OCI-LY1 (cell line): ENCODE data around the gene ALG3.

ENCODE experiments used
- EZH2 ChIP-seq: fragments of 200-600 bp; sonication (generic), shearing (Covaris generic); IDR thresholded peaks from 2 replicates; pipeline ENCODE4 v1.8.0; 2017; ENCODE audit warnings: borderline replicate concordance, mixed run types, mild to moderate bottlenecking, antibody characterized with exemption, low read length, moderate library complexity, mixed read lengths
- TF ChIP-seq, protein P1 (sequence below): fragments of 200-600 bp; sonication (generic), shearing (Covaris generic); IDR thresholded peaks from 2 replicates; pipeline ENCODE4 v1.5.1; 2017; ENCODE audit warnings: mild to moderate bottlenecking, antibody characterized with exemption, low read length, moderate library complexity, mixed read lengths

DNA sequence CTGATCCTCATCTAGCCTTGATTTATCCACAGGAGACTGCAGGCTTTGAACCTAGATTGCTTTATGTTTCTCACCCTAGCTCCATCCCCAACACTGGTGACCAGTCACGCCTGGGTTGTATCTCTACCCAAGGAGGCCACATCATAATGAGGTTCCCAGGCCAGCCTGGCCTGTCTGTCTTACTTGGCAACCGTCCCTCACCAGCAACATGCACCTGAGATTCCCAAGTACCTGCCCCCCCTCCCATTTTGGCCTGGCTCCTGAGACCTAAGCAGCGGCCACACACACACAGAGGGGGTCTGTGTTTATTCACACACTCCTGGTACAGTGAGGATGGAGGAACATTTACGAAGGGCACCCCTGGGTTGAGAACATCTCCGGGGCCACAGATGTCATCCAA lies 10.2 kb upstream of the ALG3 start:
- TF ChIP-seq, protein P1, sequence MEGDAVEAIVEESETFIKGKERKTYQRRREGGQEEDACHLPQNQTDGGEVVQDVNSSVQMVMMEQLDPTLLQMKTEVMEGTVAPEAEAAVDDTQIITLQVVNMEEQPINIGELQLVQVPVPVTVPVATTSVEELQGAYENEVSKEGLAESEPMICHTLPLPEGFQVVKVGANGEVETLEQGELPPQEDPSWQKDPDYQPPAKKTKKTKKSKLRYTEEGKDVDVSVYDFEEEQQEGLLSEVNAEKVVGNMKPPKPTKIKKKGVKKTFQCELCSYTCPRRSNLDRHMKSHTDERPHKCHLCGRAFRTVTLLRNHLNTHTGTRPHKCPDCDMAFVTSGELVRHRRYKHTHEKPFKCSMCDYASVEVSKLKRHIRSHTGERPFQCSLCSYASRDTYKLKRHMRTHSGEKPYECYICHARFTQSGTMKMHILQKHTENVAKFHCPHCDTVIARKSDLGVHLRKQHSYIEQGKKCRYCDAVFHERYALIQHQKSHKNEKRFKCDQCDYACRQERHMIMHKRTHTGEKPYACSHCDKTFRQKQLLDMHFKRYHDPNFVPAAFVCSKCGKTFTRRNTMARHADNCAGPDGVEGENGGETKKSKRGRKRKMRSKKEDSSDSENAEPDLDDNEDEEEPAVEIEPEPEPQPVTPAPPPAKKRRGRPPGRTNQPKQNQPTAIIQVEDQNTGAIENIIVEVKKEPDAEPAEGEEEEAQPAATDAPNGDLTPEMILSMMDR, result no peak
- no peak for TF ChIP-seq EZH2
